HUES48 (cell line): ENCODE results near the gene HECA.
"Not testable (repeated sequence)": the region's sequence is repeated elsewhere in the genome, so short reads cannot be mapped to it uniquely, and the experiment has no call there.

ENCODE experiments used
- H3K27ac ChIP-seq: one replicate; pipeline ENCODE4 v1.7.0; 2013; ENCODE audit warnings: low read depth, low read length, inconsistent platforms
- H3K27me3 ChIP-seq: 2 replicates; pipeline ENCODE4 v1.6.1; 2013; ENCODE audit warnings: mild to moderate bottlenecking, low read length; ENCODE audit not compliant: control insufficient read depth, insufficient read depth
- H3K36me3 ChIP-seq: 2 replicates; pipeline ENCODE4 v1.6.1; 2013; ENCODE audit warnings: low read length; ENCODE audit not compliant: control insufficient read depth, insufficient read depth
- H3K4me1 ChIP-seq: 2 replicates; pipeline ENCODE4 v1.6.1; 2013; ENCODE audit warnings: mild to moderate bottlenecking, low read length; ENCODE audit not compliant: control insufficient read depth, insufficient read depth
- H3K4me3 ChIP-seq: 2 replicates; pipeline ENCODE4 v1.5.1; 2013; ENCODE audit warnings: mild to moderate bottlenecking, low read depth, low read length
- H3K9ac ChIP-seq: 2 replicates; pipeline ENCODE4 v1.6.1; 2013; ENCODE audit warnings: mild to moderate bottlenecking, low read depth, low read length, moderate library complexity
- H3K9me3 ChIP-seq: 2 replicates; pipeline ENCODE4 v1.6.1; 2013; ENCODE audit warnings: low read length; ENCODE audit not compliant: control insufficient read depth, insufficient read depth

The HECA gene

DNA sequence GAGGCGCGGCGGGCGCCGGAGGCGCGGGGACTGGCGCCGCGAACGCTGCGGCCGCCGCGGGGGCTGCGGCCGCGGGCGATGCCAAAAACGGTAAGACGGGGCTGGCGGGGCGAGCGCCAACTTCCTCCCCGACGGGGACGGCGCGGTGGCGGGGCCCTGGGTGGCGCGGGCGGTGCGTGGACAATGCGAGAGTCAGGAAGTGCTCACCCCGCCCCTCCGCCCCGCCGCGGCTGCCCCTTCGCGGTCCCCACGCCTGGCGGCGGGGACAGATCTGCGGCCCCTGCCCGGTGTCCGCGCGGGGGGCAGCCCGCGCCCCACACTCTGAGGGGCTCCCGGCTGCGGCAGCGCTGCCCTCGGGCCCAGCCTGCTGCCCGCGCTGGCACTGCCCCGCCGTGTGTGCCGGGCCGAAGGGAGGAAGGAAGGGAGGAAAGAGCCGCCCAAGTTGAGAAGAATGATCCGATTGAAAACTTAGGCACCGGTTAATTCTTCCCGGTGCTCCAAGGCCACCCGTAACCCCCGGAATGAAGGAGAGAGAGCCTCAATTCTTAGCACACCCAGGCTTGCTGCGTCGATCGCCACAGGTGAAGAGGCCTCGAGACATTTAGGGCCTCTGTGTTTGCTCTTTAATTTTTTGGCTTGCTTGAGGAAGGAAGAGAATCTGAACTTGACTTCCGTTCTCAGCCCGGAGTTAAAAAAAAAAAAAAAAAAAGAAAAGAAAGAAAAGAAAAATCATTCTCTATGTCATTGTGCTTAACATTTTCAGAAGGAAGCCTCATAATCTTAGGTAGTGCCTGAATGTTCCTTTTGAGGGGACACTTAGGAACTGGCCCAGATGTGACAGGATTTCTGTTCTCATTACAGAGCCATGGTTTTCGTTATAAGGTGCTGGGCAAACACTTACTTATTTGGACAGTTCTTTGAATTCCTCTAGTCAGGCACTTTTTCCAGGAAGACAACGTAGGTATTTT, 982 bp downstream of the HECA start:
- Histone ChIP-seq H3K9me3 (no peaks in the 10 kb centered on the region), H3K4me1 (peaks cover 13% of the 10 kb centered on the region; the same call in 1 of the 2 replicates), H3K9ac (peak overlapping the region; percentile 13; the same call in 1 of the 2 replicates), H3K27me3 (no peaks in the 10 kb centered on the region), H3K27ac (no peak overlapping the region), H3K4me3 (peak overlapping the region; percentile 70), H3K36me3 (no peaks in the 10 kb centered on the region)

DNA sequence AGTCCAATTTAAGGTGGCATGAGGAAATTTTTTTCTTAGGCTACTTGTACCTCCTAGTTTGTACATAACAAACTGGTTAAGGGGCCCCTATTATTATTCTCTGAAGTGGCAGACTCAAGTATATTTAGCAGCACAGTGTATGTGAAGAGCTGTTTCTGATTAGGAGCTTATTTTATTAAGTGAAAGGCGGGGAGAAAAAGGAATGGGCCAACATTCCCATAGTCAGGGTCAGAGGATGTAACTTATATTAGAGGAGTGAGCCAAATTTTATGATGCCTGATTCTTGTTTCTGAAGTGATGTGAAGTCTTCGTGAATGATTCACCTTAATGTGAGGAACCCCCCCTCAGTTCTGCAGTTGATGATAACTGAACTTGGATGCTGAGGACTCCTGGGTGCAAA, 2.8 kb downstream of the HECA start:
- no peak overlapping the region for H3K27ac ChIP-seq
- no peaks in the 10 kb centered on the region for H3K27me3 ChIP-seq
- H3K9me3 ChIP-seq: no peaks in the 10 kb centered on the region
- peaks cover 13% of the 10 kb centered on the region; the same call in 1 of the 2 replicates for H3K4me1 ChIP-seq
- no peaks in the 10 kb centered on the region for H3K36me3 ChIP-seq
- no peak overlapping the region for H3K4me3 ChIP-seq
- no peak overlapping the region for H3K9ac ChIP-seq

DNA sequence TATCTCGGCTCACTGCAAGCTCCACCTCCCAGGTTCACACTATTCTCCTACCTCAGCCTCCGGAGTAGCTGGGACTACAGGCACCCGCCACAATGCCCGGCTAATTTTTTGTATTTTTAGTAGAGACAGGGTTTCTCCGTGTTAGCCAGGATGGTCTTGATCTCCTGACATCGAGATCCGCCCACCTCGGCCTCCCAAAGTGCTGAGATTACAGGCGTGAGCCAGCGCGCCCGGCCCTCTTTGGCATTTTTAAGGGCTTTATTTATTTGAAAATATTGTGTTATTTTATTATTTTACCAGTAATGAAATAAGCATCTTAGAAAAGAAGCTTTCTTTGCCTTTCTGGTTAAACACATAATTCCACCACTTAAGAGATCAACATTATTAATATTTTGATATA, 6.0 kb downstream of the HECA start:
- not testable (repeated sequence) for H3K36me3 ChIP-seq, H3K9me3 ChIP-seq, H3K27me3 ChIP-seq, H3K9ac ChIP-seq, H3K27ac ChIP-seq, H3K4me3 ChIP-seq
- H3K4me1 ChIP-seq: peaks cover 13% of the 10 kb centered on the region; the same call in 1 of the 2 replicates

DNA sequence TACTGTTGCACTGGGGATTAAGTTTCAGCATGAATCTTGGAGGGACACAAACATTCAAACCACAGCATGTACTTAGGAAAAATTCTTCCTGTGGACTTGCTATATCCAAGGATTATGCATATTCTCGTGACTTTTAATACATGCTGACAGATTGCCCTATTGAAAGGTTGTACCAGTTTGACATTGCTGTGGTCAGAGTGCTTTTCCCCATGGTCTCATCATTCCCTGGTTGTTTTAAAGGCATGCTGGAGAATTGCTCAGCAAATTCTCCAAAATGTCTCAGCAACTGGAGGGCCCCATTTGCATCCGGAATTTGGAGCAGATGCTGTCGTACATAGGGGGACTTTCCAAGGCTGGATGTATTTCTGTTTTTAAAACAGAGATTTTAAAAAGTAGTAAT, 7.4 kb downstream of the HECA start:
- peaks cover 7% of the 10 kb centered on the region; the same call in 1 of the 2 replicates for H3K4me1 ChIP-seq
- no peak overlapping the region for H3K4me3 ChIP-seq
- no peaks in the 10 kb centered on the region for H3K36me3 ChIP-seq
- H3K9me3 ChIP-seq: no peaks in the 10 kb centered on the region
- no peaks in the 10 kb centered on the region for H3K27me3 ChIP-seq
- no peak overlapping the region for H3K9ac ChIP-seq
- no peak overlapping the region for H3K27ac ChIP-seq

GRCh38 chr6:139143111-139143510, 8.2 kb downstream of the HECA start:
- Histone ChIP-seq H3K9me3 (no peaks in the 10 kb centered on the region), H3K9ac (no peak overlapping the region), H3K27ac (no peak overlapping the region), H3K27me3 (no peaks in the 10 kb centered on the region), H3K4me3 (no peak overlapping the region), H3K36me3 (no peaks in the 10 kb centered on the region), H3K4me1 (no peaks in the 10 kb centered on the region)

DNA sequence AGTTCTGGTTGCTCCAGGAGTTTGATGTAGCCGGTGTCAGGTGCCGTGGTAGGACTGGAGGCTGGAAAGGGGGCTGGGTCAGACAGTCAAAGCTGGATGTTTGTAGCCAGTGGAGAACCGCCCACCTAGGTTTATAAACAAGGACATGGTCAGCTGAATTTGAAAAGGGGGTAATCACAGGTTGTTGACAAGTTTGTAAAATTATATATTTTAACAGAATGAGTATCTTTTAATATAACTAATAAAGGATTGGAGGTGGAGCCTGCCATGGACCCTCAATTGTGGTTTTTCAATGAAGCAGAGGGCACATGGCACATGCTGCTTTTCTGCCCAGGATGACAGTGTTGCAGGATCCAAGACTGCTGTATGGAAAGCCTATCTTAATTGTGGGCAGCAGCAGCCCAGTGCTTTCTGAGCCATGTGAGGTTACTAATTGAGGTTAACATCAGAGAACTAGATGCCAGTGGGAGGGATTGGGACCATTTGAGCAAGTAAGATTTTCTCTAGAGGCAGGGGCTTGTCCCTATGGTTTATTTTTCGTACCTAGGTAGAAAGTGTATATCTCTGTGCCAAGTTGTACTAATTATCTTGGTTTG, 9.7 kb downstream of the HECA start:
- Histone ChIP-seq H3K27ac (no peak overlapping the region), H3K9me3 (no peaks in the 10 kb centered on the region), H3K4me3 (no peak overlapping the region), H3K9ac (no peak overlapping the region), H3K36me3 (no peaks in the 10 kb centered on the region), H3K4me1 (peaks cover 3% of the 10 kb centered on the region), H3K27me3 (no peaks in the 10 kb centered on the region)

DNA sequence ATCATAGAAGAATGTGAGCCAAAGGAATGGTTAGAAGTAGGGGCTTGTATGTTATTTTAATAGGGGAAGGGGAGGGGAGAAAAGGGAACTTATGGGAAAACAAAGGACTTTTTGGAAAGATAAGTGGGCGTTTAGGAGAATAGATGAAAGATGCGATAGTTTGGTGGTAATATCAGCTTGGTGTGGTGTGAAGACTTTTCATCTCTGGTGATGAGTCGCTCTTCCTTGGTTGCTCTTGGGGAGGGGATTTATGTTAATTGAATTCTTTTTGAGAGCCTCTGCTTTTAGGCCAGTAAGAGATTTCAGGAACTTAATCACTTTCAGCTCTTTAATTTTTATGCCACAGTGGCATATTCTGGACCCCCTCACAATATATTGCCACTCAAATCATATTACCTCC, 10.8 kb downstream of the HECA start:
- H3K4me3 ChIP-seq: no peak overlapping the region

GRCh38 chr6:139146317-139146726, 11.4 kb downstream of the HECA start:
- H3K4me3 ChIP-seq: no peak overlapping the region
- no peak overlapping the region for H3K27ac ChIP-seq
- no peaks in the 10 kb centered on the region for H3K9me3 ChIP-seq
- no peaks in the 10 kb centered on the region for H3K36me3 ChIP-seq
- H3K27me3 ChIP-seq: no peaks in the 10 kb centered on the region
- no peak overlapping the region for H3K9ac ChIP-seq
- H3K4me1 ChIP-seq: peaks cover 12% of the 10 kb centered on the region

More for the DNA sequence above, 10.8 kb downstream of the HECA start:
- no peaks in the 10 kb centered on the region for H3K9me3 ChIP-seq
- no peak overlapping the region for H3K9ac ChIP-seq
- H3K27me3 ChIP-seq: no peaks in the 10 kb centered on the region
- H3K27ac ChIP-seq: no peak overlapping the region
- H3K4me1 ChIP-seq: peaks cover 6% of the 10 kb centered on the region
- H3K36me3 ChIP-seq: no peaks in the 10 kb centered on the region

- Histone ChIP-seq H3K27ac (no peak overlapping the region), H3K36me3 (no peaks in the 10 kb centered on the region), H3K4me1 (peaks cover 15% of the 10 kb centered on the region), H3K27me3 (no peaks in the 10 kb centered on the region), H3K9ac (no peak overlapping the region), H3K4me3 (no peak overlapping the region), H3K9me3 (no peaks in the 10 kb centered on the region)
Observed at GRCh38 chr6:139147628-139148027, 12.7 kb downstream of the HECA start.

DNA sequence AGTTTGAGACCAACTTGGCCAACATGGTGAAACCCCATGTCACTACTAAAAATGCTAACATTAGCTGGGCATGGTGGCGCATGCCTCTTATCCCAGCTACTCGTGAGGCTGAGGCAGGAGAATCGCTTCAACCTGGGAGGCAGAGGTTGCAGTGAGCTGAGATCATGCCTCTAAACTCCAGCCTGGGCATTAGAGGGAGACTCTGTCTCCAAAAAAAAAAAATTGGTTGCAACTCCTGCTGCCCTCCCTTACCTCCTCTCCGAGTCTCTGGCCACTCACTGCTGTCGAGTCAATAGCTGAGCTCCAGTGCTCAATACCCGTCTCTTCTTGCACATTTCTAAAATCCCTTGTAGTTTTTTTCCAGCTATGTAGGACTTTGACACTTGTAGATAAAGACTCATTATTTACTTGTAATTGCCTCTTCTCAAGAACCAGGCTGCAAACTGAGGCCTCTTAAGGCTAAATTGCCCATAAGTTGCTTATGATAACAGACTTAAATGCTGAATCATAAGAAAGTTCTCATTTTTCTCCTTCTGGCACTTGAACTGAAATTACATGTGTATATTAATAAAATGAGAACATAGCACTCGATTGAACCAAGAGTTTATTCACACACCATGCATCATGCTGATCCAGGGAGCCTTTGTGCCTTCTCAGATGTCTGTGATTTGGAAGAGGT, 13.8 kb downstream of the HECA start:
- no peak overlapping the region for H3K27ac ChIP-seq

DNA sequence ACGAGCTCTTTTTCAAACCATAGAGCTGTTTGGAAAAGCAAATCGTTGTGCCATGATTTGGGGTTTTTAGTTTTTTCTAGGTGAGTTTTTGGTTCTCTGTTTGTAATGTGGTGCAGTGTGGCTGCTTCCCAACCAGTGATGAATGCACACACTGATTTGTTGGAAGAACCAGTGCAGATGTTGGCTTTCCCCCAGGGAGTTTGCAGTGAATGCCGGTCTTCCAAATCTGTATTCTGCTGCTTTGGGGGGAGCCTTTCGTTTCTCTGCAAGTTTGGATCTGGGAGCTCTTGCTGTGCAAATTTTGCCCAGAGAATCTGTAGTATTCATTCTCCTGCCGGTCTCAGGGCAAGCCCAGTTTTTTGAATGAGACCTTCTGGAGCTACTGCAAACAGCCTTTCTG, 14.5 kb downstream of the HECA start:
- Histone ChIP-seq H3K9ac (no peak overlapping the region), H3K27ac (no peak overlapping the region), H3K36me3 (no peaks in the 10 kb centered on the region), H3K4me3 (no peak overlapping the region), H3K27me3 (no peaks in the 10 kb centered on the region), H3K4me1 (peaks cover 15% of the 10 kb centered on the region), H3K9me3 (no peaks in the 10 kb centered on the region)

More for the DNA sequence above, 13.8 kb downstream of the HECA start:
- Histone ChIP-seq H3K36me3 (no peaks in the 10 kb centered on the region), H3K9me3 (no peaks in the 10 kb centered on the region), H3K9ac (no peak overlapping the region), H3K27me3 (no peaks in the 10 kb centered on the region), H3K4me3 (no peak overlapping the region), H3K4me1 (peaks cover 15% of the 10 kb centered on the region)
